GM08714 (cell line): ENCODE data around the gene DNAH17.
A peak's percentile ranks its signal among the peaks of the same experiment; 100 is the strongest.

Experiments used
- H3K4me3 ChIP-seq: fragments of 200-500 bp; sonication (Bioruptor generic); 2 replicates; pipeline ENCODE4 v1.5.1; 2014; ENCODE audit warnings: mild to moderate bottlenecking, low read length, inconsistent platforms
- ZNF274 ChIP-seq: IDR thresholded peaks from 2 replicates; pipeline ENCODE4 v1.6.1; 2012; ENCODE audit warnings: mild to moderate bottlenecking, low read depth, low read length

Gene DNAH17

DNA sequence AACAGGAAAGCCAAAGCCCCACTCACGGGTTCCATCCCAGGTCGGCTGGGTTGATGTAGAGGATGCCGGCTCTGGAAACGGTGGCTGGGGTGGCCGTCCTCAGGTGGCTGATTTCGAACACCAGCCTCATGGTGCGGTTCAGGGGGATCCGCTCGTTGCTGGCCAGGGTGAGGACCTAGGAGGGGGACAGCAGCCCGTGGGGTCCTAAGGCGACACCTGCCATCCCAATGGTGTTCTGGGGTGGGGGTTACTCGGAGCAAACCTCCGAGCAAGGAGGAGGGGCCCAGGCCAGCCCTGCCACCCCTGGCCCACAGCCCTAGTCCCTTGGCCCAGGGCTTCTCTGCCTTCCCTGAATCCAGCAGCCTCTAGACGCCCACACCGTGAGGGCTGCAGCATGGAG lies 86.5 kb downstream of the DNAH17 start:
- no peak for TF ChIP-seq ZNF274
- no peak overlapping the region for H3K4me3 ChIP-seq

- no peak overlapping the region for H3K4me3 ChIP-seq
- TF ChIP-seq ZNF274: no peak
Measured at GRCh38 chr17:78490156-78490555, 87.0 kb downstream of the DNAH17 start.

GRCh38 chr17:78488867-78489634 lies 88.1 kb downstream of the DNAH17 start:
- no peak for TF ChIP-seq ZNF274
- H3K4me3 ChIP-seq: no peak overlapping the region

- TF ChIP-seq ZNF274: no peak
- no peak overlapping the region for H3K4me3 ChIP-seq
Measured at GRCh38 chr17:78488156-78488555, 89.0 kb downstream of the DNAH17 start.

DNA sequence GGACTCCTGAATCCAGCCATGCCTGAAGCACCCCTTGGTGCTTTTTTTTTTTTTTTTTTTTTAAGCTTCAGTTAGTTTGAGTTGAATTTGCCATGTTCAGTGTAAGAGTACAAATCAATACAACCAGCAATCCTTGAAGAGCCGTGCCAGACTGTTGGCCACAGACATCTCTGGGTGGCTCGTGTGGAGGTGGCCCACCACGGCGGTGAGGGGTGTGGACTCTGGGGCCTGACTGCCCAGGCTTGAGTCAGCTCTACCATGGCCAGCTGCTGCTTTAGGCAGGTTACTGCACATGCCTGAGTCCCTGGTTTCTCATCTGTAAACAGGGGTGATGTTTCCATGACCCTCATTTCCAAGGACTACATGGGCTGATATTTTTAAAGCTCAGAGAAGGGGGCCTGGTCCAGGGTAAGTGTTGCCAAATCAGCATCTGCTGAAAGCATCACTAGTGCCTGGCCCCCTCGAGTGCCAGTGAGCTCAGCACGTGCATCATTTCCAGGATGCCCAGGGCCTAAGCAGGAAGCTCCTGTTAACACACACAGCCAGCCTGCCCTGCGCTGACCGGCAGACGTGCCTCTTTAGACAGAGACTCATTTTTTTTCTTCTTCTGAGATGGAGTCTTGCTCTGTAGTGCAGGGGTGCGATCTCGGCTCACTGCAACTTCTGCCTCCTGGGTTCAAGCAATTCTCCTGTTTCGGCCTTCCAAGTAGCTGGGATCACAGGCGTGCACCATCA lies 90.1 kb downstream of the DNAH17 start:
- no peak overlapping the region; the same call in 1 of the 2 replicates for H3K4me3 ChIP-seq
- no peak for TF ChIP-seq ZNF274

- H3K4me3 ChIP-seq: no peak overlapping the region; the same call in 1 of the 2 replicates
Measured at GRCh38 chr17:78486228-78486802, 90.9 kb downstream of the DNAH17 start.

DNA sequence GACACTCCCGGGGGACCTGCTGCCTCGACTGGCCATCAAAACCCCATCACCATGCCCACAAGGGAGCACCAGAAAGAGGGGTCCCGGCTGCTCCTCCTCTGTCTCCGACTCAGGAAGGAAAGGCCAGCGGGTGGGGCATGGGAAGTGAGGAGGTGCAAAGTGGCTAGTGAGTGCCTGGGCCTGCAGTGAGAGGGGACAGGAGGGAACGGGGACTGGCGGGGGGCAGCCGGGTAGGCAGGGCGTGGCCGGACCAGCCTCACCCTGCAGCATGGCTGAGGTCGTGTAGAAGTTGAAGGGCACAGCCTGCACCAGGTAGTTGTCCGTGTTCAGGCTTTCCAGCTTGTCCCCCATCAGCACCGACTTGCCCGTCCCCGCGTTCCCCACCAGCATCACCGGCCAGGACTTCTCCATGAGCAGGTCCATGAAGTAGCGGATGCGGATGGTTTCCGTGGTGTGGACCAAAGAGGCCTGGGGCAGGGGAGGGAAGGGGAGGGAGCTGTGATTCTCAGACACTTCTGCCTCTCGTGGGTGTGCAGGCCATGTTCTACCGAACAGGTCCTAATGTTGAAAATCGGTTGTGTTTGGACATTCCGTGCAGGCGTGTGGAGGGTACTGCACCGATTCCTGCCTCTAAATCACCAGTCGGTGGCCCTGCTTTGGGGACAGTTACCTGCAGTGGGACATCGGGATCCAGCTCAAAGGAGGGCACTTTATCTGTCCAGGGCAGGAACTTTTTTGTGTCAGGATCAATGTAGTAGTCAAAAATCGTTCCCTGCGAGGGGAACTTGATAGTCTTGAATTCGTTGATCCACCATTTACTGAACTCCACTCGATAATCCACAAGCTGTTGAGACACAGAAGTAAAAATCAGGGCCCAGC lies 91.7 kb downstream of the DNAH17 start:
- TF ChIP-seq ZNF274: no peak
- peak overlapping the region; percentile 70; the same call in 1 of the 2 replicates for H3K4me3 ChIP-seq

More at GRCh38 chr17:78486228-78486802, 90.9 kb downstream of the DNAH17 start:
- TF ChIP-seq ZNF274: no peak

DNA sequence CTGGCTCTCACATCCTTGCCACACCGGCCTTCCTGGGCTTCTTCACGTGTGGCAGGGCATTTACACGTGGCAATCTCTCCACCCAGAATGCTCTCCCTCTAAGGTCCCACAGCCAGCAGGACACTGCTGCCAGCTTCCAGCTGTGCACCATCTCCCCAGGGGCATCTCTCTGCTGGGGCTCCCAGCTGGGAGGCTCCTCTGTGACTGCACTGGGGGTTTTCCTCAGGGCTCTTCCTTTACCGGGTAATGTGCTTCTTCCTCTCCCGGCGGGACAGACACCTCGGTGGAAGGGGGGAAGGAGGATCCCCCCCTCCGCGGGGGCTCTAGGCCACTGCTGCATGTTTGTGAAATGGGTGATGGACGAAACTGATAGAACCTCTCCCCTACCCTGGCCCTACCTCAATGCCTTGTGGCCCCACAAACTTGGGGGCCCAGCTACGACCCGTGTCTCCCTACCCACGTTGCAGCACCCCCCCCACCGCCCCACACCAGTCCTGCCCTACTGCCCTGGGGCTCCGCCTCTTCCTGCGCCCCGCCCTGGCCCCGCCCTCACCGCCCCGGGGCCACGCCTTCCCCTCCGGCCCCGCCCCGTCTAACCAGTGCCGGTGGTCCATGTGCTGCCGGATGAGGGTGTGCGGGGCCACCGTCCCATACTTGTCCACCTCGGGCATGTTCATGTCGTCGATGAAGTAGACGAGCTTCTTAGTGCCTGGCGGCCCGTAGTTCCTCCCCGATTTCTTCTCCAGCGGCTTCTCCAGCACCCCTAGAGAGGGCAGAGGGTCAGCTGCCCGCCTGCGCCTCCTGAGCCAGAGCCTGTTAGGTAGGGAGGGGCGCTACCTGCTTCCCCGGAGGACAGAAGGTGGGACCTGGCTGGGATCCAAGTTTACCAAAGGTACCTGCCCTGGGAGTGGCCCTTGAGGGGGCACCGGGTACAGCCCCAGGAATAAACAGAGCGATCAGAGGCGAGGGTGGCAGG lies 92.6 kb downstream of the DNAH17 start:
- no peak for TF ChIP-seq ZNF274
- peak overlapping the region; percentile 70; the same call in 1 of the 2 replicates for H3K4me3 ChIP-seq

- H3K4me3 ChIP-seq: no peak overlapping the region
Measured at GRCh38 chr17:78479369-78479768, 97.8 kb downstream of the DNAH17 start.

DNA sequence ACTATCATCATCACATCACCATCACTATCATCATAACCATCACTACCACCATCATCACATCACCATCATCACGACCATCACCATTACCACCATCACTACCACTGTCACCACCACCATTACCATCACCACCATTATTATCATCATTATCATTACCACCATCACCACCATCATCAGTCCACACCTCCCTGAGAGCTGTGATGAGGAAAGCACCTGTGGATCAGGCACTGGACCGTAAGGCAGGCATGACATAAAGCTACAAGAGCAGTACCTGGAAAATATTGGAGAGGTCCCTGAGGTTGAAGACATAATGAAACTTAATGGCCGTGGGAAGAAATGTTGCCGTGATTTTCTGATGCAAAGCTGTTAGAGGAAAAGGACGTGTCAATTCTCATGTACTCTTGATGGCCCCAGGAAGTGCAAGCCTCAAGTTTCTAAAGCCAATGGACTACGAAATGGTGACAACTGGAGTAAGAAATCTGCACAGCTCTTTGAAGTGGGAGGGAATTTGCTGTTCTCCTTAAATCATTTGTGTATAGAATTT lies 98.4 kb downstream of the DNAH17 start:
- H3K4me3 ChIP-seq: no peak overlapping the region
- no peak for TF ChIP-seq ZNF274

More at GRCh38 chr17:78479369-78479768, 97.8 kb downstream of the DNAH17 start:
- TF ChIP-seq ZNF274: no peak

DNA sequence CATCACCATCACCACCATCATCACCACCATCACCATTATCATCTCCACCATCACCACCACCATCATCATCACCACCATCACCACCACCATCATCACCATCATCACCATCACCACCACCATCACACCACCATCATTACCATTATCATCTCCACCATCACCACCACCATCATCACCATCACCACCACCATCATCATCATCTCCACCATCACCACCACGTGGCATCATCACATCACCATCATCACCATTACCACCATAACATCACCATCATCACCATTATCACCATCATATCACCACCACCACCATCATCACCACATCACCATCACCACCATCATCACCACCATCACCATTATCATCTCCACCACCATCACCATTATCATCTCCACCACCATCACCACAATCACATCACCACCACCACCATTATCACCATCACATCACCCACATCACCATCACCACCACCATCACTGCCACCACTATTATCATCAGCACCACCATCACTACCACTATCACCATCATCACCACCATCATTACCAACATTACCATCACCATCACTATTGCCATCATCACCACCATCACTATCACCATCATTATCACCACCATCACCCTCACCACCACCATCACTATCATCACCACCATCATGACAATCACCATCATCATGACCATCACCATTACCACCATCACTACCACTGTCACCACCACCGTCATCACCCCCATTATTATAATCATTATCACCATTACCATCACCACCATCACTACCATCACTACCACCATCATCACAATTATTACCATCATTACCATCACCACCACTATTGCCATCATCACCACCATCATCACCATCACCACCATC lies 99.1 kb downstream of the DNAH17 start:
- H3K4me3 ChIP-seq: no peak overlapping the region
- no peak for TF ChIP-seq ZNF274

DNA sequence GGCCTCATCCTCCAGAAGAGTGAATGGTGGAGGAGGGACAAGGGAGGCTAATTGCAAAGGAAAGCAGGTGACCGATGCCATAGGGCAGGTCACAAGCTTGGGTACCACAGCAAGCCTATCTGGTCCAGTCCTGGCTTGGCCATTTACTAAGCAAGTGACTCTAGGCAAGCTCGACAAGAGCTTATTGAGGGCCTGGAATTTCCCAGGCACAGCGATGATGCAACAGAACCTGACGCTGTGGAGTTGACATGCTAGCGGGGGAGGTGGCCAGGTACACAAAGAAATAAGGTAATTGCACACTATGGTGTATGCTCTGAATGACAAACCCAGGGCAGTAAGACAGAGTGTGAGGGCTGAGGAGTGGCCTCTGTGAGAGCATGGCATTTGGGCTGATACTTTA lies 100.2 kb downstream of the DNAH17 start:
- TF ChIP-seq ZNF274: no peak
- H3K4me3 ChIP-seq: no peak overlapping the region
